Neural progenitor cell (in vitro differentiated cells): Measurements from ENCODE around the gene NFE2L2. TPM values are rescaled to one million over a fixed set of nuclear protein-coding genes. Genes with fewer than 3 reads are reported as not detected.
"Not testable (repeated sequence)": the region's sequence is repeated elsewhere in the genome, so short reads cannot be mapped to it uniquely, and the experiment has no call there.

Experiments used
- DNase-seq: peaks from one replicate; pipeline ENCODE4 v3.0.0-alpha.2; 2016; ENCODE audit warnings: low spot score
- H2AFZ ChIP-seq: fragments of 200-600 bp; sonication (generic); replicated peaks from 2 replicates; pipeline ENCODE4 v1.6.1; 2016; ENCODE audit warnings: antibody characterized with exemption
- H3F3A ChIP-seq: fragments of 200-600 bp; sonication (generic); 2 replicates; pipeline ENCODE4 v1.6.1; 2016; ENCODE audit warnings: antibody characterized with exemption, low read depth
- H3K27ac ChIP-seq: fragments of 200-600 bp; sonication (generic); 2 replicates; pipeline ENCODE4 v1.5.1; 2016; ENCODE audit warnings: mild to moderate bottlenecking
- H3K27me3 ChIP-seq: fragments of 200-600 bp; sonication (generic); 2 replicates; pipeline ENCODE4 v1.6.1; 2016; ENCODE audit warnings: mild to moderate bottlenecking, moderate library complexity
- H3K36me3 ChIP-seq: fragments of 200-600 bp; sonication (generic); 2 replicates; pipeline ENCODE4 v1.5.1; 2016
- H3K4me1 ChIP-seq: fragments of 200-600 bp; sonication (generic); 2 replicates; pipeline ENCODE4 v1.6.1; 2016; ENCODE audit warnings: mixed run types
- H3K4me2 ChIP-seq: fragments of 200-600 bp; sonication (generic); 2 replicates; pipeline ENCODE4 v1.6.1; 2016
- H3K4me3 ChIP-seq: fragments of 200-600 bp; sonication (generic); 2 replicates; pipeline ENCODE4 v1.5.1; 2016
- H3K79me2 ChIP-seq: fragments of 200-600 bp; sonication (generic); 2 replicates; pipeline ENCODE4 v1.6.1; 2016; ENCODE audit warnings: low read depth
- H3K9ac ChIP-seq: fragments of 200-600 bp; sonication (generic); 2 replicates; pipeline ENCODE4 v1.6.1; 2016
- H3K9me3 ChIP-seq: fragments of 200-600 bp; sonication (generic); 2 replicates; pipeline ENCODE4 v1.5.1; 2016; ENCODE audit warnings: low read depth
- H4K20me1 ChIP-seq: fragments of 200-600 bp; sonication (generic); 2 replicates; pipeline ENCODE4 v1.6.1; 2016; ENCODE audit warnings: low read depth
- H3K27ac Mint-ChIP-seq: 3 replicates; pipeline ENCODE4 v1.8.0; 2021; ENCODE audit warnings: mixed read lengths
- H3K27me3 Mint-ChIP-seq: 2 replicates; pipeline ENCODE4 v1.8.0; 2022; ENCODE audit warnings: low read depth, mild to moderate bottlenecking, inconsistent platforms, moderate library complexity, mixed read lengths; ENCODE audit not compliant: insufficient read depth
- H3K36me3 Mint-ChIP-seq: 3 replicates; pipeline ENCODE4 v1.8.0; 2021; ENCODE audit warnings: mixed read lengths
- H3K4me1 Mint-ChIP-seq: 3 replicates; pipeline ENCODE4 v1.8.0; 2021; ENCODE audit warnings: mixed read lengths
- H3K4me3 Mint-ChIP-seq: 3 replicates; pipeline ENCODE4 v1.8.0; 2021; ENCODE audit warnings: mild to moderate bottlenecking, moderate library complexity, mixed read lengths
- H3K9me3 Mint-ChIP-seq: 3 replicates; pipeline ENCODE4 v1.8.0; 2020; ENCODE audit warnings: mixed read lengths
- EZH2 ChIP-seq: fragments of 200-600 bp; sonication (generic); IDR thresholded peaks from 2 replicates; pipeline ENCODE4 v1.6.1; 2017; ENCODE audit warnings: antibody characterized with exemption, mild to moderate bottlenecking, moderate library complexity
- EZH2phosphoT487 ChIP-seq: fragments of 200-600 bp; sonication (generic); IDR thresholded peaks from 2 replicates; pipeline ENCODE4 v1.6.1; 2017; ENCODE audit warnings: antibody characterized with exemption
- total RNA-seq: library from RNA; depleted of rRNA; stranded (reverse); fragments of >200 nt; gene quantifications from 2 replicates; pipeline ENCODE4 v1.2.3, GENCODE V29; 2015; ENCODE audit warnings: low replicate concordance
- TF ChIP-seq, protein P1 (sequence below): fragments of 200-600 bp; sonication (generic); IDR thresholded peaks from 2 replicates; pipeline ENCODE4 v1.5.1; 2017; ENCODE audit warnings: antibody characterized with exemption, mild to moderate bottlenecking

The NFE2L2 gene
- total RNA-seq, 1 donor from 2014 or later: 17.7 TPM

DNA sequence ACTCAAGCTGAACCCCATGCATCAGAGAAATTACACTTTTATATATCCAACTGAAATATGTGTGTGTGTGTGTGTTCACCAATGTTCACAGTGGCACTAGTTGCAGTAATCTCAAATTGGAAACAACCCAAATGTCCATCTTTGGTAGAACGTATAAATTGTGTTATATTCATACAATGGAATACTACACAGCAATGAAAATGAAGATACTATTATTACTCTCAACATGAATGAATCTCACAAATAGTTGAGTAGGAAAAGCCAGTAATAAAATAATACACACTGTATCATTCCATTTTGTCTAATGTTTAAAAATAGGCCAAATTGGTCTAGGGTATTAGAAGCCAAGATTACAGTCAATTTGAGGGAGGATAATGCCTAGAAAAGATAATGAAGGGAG lies 48.0 kb upstream of the NFE2L2 start:
- Histone ChIP-seq H3K9ac (no peak overlapping the region), H3K4me1 (peaks cover 11% of the 10 kb centered on the region), H3F3A (no peaks in the 10 kb centered on the region), H3K9me3 (no peaks in the 10 kb centered on the region), H3K36me3 (no peaks in the 10 kb centered on the region), H3K4me2 (no peak overlapping the region), H2AFZ (no peak overlapping the region), H3K27ac (no peak overlapping the region), H3K27me3 (no peaks in the 10 kb centered on the region), H3K79me2 (no peaks in the 10 kb centered on the region), H3K4me3 (no peak overlapping the region), H4K20me1 (no peaks in the 10 kb centered on the region)
- no peak overlapping the region for H3K27ac Mint-ChIP-seq
- no peaks in the 10 kb centered on the region for H3K4me1 Mint-ChIP-seq
- no peak for DNase-seq
- no peak for TF ChIP-seq EZH2
- TF ChIP-seq, protein P1, sequence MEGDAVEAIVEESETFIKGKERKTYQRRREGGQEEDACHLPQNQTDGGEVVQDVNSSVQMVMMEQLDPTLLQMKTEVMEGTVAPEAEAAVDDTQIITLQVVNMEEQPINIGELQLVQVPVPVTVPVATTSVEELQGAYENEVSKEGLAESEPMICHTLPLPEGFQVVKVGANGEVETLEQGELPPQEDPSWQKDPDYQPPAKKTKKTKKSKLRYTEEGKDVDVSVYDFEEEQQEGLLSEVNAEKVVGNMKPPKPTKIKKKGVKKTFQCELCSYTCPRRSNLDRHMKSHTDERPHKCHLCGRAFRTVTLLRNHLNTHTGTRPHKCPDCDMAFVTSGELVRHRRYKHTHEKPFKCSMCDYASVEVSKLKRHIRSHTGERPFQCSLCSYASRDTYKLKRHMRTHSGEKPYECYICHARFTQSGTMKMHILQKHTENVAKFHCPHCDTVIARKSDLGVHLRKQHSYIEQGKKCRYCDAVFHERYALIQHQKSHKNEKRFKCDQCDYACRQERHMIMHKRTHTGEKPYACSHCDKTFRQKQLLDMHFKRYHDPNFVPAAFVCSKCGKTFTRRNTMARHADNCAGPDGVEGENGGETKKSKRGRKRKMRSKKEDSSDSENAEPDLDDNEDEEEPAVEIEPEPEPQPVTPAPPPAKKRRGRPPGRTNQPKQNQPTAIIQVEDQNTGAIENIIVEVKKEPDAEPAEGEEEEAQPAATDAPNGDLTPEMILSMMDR: no peak
- TF ChIP-seq EZH2phosphoT487: no peak
- no peaks in the 10 kb centered on the region for H3K9me3 Mint-ChIP-seq
- no peak overlapping the region for H3K4me3 Mint-ChIP-seq
- peaks cover 2% of the 10 kb centered on the region for H3K27me3 Mint-ChIP-seq
- H3K36me3 Mint-ChIP-seq: no peaks in the 10 kb centered on the region

DNA sequence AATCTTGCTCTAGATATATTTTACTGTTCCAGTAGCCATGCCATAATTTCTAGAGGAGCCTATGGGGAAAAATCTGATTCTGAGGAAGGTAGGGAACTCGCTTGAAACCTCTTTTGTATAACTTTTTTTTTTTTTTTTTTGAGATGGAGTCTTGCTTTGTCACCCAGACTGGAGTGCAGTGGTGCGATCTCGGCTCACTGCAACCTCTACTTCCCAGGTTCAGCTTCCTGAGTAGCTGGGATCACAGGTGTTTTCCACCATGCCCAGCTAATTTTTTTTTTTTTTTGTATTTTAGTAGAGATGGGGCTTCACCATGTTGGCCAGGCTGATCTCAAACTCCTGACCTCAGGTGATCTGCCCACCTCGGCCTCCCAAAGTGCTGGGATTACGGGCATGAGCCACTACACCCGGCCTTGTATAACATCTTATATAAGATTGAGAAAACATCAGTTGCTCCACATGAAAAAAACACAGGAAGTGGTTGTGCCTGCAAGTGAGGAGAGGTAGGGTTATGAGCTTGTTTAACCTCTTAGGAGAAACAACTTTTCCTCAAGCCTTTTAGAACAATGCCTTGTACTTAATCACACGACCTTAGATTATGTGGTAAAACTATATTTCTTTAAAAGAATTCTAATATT lies 45.3 kb upstream of the NFE2L2 start:
- not testable (repeated sequence) for H3K27ac Mint-ChIP-seq, H3K4me3 ChIP-seq, H3K27me3 ChIP-seq, H3K4me2 ChIP-seq, H3K36me3 ChIP-seq, H4K20me1 ChIP-seq, H3K9me3 Mint-ChIP-seq, H3K4me1 ChIP-seq, H2AFZ ChIP-seq, H3K4me3 Mint-ChIP-seq, H3K9ac ChIP-seq, H3K4me1 Mint-ChIP-seq, H3K27ac ChIP-seq, H3K27me3 Mint-ChIP-seq, H3K36me3 Mint-ChIP-seq, DNase-seq, H3K9me3 ChIP-seq, H3F3A ChIP-seq, H3K79me2 ChIP-seq

DNA sequence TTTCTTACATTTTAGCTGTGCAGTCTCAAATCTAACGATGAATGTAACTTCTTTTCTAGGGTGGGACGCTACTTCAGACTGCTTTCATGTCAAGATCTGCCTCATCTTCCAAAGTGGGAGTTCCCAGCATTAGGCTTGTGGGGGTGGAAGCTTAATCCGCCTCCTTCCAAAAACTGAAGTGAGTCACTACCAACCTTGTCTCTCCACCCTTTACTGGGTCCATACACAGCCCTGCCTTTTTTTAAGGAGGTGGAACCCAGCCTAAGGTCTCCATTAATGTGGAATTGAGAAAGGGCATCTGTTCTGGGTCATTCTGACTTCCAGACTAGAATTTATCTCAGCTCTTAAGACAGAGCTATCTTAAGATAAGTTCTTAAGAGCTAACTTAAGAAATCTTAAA lies 42.0 kb upstream of the NFE2L2 start:
- Histone ChIP-seq H3K4me2 (no peak overlapping the region), H3K36me3 (no peaks in the 10 kb centered on the region), H3F3A (no peaks in the 10 kb centered on the region), H2AFZ (no peak overlapping the region), H3K79me2 (no peaks in the 10 kb centered on the region), H3K4me3 (no peak overlapping the region), H3K27ac (no peak overlapping the region), H4K20me1 (no peaks in the 10 kb centered on the region), H3K9me3 (no peaks in the 10 kb centered on the region), H3K4me1 (peaks cover 8% of the 10 kb centered on the region), H3K27me3 (no peaks in the 10 kb centered on the region), H3K9ac (no peak overlapping the region)
- Mint-ChIP-seq H3K9me3 (no peaks in the 10 kb centered on the region), H3K4me3 (no peak overlapping the region), H3K36me3 (no peaks in the 10 kb centered on the region), H3K4me1 (no peaks in the 10 kb centered on the region), H3K27me3 (no peaks in the 10 kb centered on the region), H3K27ac (no peak overlapping the region)
- DNase-seq: no peak
- TF ChIP-seq, protein P1: no peak
- TF ChIP-seq EZH2phosphoT487 (no peak), EZH2 (no peak)

DNA sequence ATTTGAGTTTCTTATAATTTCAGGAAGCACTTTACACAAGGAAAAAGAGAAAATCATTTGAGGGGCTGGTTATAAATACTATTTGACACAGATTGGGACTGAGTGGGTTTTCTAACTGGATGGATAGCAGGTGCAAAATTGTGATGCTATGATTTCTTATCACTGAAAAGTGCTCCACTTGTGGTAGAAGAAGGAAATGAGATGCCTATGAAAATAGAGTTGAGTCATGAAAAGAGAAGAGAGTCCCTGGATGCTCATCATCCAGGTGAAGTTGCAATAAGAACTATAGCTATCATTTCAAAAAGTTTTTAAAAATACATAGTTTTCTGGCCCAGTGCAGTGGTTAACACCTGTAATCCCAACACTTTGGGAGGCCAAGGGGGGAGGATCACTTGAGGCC lies 39.4 kb upstream of the NFE2L2 start:
- no peaks in the 10 kb centered on the region for H3K27me3 Mint-ChIP-seq
- H3K36me3 Mint-ChIP-seq: no peaks in the 10 kb centered on the region
- H3K4me3 Mint-ChIP-seq: no peak overlapping the region
- H3K4me3 ChIP-seq: no peak overlapping the region
- no peak overlapping the region for H3K27ac ChIP-seq
- no peak overlapping the region for H3K4me2 ChIP-seq
- no peaks in the 10 kb centered on the region for H3K36me3 ChIP-seq
- H3K27ac Mint-ChIP-seq: no peak overlapping the region
- no peaks in the 10 kb centered on the region for H3F3A ChIP-seq
- H3K9me3 ChIP-seq: no peaks in the 10 kb centered on the region
- no peaks in the 10 kb centered on the region for H3K27me3 ChIP-seq
- no peak overlapping the region for H3K9ac ChIP-seq
- no peaks in the 10 kb centered on the region for H3K4me1 Mint-ChIP-seq
- TF ChIP-seq EZH2 (no peak), EZH2phosphoT487 (no peak)
- TF ChIP-seq, protein P1: no peak
- H3K79me2 ChIP-seq: no peaks in the 10 kb centered on the region
- peaks cover 8% of the 10 kb centered on the region for H3K4me1 ChIP-seq
- no peak overlapping the region for H2AFZ ChIP-seq
- H4K20me1 ChIP-seq: no peaks in the 10 kb centered on the region
- H3K9me3 Mint-ChIP-seq: no peaks in the 10 kb centered on the region
- DNase-seq: no peak
